ENCODE results near the gene KRTAP20-2. TPM values are rescaled to one million over a fixed set of nuclear protein-coding genes. Genes with fewer than 3 reads are reported as not detected.

Gene KRTAP20-2
- not detected in 2 replicates for total RNA-seq

DNA sequence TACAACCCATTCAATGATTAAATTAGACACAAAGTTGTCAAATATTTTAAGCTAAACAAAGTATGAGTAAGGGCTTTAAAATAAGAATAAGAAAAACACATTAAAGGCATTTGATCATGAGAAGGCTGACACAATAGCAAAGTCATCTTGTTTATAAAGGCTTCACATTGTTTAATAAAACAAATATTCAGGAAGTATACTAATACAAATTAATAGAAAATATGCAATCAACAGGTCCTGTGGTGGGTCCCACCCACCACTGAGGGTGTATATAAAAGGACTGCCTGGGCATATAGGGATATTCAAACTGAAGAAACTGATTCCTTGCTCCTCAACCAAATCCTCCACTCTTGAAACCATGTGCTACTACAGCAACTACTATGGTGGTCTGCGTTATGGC lies at the start of gene KRTAP20-2:
Gene KRTAP20-2, plus strand, starts transcription at position 301 of the 400 bp plus-strand sequence. Its CDS starts 58 bp downstream, at position 359.
- no peak for DNase-seq

DNA sequence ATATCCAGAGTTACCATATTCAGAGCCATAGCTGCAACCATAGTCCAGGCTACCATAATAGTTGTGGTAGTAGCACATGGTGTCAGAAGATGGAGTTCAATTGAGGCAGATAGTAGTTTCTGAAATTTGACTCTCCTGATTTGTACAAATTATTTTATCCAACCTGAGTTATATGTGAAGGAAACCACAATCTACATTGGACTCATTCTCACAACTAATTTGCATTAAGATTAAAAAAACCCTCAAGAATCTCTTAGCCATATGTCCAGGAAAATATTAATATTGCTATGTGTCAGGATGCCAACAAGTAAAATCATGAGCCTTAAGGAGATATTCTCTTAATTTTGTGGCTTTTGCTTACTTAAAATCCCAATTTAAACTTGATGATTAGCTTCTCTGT lies 44.7 kb upstream of the KRTAP20-2 start, which contains the start of gene KRTAP22-2:
Gene KRTAP22-2, minus strand, starts transcription at position 101 of the 400 bp plus-strand sequence.
- no peak for DNase-seq

DNA sequence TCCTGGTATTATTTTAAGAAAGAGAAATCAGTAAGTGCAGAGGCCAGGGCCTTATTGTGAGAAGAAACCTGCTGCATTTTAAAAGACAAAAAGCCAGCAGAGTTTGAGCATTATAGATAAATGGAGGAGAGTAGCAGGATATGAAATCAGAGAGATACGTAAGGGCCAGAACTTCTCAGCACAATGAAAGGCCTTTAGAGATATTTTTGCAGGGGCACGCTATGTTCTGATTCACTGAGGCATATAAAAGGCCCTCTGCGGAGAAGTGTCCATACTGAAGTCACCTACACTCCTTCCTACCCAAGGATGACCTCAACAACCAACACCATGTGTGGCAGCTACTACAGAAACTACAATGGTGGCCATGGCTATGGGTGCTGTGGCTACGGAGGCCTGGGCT lies 42.9 kb upstream of the KRTAP20-2 start, which contains the start of gene KRTAP6-3:
Gene KRTAP6-3, plus strand, starts transcription at position 301 of the 400 bp plus-strand sequence. Its CDS starts 6 bp downstream, at position 307.
- DNase-seq, result no peak

DNA sequence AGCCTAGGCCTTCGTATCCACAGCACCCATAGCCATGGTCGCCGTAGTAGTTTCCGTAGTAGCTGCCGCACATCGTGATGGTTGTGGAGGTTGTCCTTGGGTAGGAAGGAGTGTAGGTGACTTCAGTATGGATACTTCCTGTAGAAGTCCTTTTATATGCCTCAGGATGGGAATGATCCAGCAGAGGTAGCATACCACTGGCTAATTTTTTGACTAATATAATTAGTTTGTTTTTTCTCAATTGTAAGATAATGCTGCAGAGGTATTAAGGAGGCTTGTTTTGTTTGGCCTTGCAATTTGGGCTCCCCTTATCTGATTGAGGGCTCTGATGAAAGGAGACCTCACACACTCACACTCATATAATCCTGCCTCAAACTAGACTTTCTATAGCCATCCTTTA lies 36.2 kb upstream of the KRTAP20-2 start, which contains the start of gene KRTAP6-2:
Gene KRTAP6-2, minus strand, starts transcription at position 101 of the 400 bp plus-strand sequence. Its CDS starts 28 bp downstream, at position 73.
- no peak for DNase-seq

DNA sequence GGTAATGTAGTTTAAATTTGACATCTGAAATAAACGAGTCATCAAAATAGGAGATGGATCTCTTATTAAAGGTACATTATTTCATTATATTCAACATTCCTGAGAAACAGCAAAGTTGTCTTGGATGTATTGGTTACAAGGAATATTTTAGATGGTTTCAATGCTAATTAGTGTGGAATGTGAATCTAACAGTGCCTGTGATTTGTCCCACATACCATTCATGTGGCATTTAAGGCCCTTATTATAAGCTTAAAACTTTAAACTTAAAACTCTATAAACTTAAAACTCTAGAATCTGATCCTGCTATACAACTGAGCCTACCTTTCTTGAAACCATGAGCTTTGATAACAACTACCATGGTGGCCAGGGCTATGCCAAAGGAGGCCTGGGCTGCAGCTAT lies 34.2 kb upstream of the KRTAP20-2 start, which contains the start of gene KRTAP22-1:
Gene KRTAP22-1, plus strand, starts transcription at position 301 of the 400 bp plus-strand sequence.
- no peak for DNase-seq

DNA sequence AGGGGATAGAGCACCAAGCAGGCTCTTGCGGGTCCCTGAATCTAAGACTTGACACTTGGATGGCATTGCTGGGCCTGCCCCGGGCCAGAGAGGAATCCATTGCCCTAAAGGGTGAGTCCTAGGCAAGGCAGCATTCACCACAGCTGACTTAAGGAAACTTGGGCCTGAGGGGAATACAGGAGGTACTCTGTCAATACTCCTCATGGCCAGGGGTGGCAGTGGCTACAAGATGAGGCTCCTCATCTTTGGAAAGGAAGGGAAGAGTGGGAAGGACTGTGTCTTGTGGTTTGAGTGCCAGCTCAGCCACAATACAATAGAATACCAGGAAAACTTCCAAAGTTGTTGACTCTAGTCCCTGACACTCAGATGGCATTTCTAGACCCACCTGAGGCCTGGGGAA lies 29.0 kb upstream of the KRTAP20-2 start:
- no peak for DNase-seq

DNA sequence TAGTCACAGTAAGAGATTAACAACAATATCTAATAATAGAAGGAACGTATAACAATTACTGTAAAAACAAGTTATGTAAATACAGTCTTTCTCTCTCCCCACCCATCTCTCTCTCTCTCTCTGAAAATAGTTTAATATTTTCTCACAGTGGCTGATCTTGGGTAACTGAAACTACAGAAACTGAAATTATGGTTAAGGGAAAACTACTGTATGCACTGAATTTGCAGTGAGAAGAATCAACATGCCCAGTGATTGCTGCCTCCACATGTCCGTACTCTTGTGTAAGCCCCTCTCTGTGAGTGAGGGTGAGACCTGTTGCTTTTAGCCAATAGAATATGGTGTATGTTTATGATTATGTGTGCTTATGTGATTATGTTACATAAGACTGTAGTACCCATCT lies 22.9 kb upstream of the KRTAP20-2 start:
- no peak for DNase-seq

DNA sequence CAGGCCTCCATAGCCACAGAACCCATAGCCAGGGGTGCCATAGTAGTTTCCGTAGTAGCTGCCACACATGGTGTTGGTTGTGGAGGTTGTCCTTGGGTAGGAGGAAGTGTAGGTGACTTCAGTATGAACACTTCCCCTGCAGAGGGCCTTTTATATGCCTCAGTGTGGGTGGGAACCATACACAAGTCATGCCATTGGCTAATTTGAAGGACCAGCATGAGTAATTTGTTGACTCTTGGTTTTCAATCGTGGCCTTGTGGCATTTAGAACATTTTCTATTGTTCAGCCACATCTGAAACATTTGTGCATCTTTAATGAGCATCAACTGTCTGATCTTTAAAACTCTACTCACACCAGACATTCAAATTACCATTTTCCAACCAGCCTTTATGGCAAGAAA lies 21.2 kb upstream of the KRTAP20-2 start, which contains the start of gene KRTAP6-1:
Gene KRTAP6-1, minus strand, starts transcription at position 95 of the 400 bp plus-strand sequence. Its CDS starts 26 bp downstream, at position 69.
- DNase-seq, result no peak

DNA sequence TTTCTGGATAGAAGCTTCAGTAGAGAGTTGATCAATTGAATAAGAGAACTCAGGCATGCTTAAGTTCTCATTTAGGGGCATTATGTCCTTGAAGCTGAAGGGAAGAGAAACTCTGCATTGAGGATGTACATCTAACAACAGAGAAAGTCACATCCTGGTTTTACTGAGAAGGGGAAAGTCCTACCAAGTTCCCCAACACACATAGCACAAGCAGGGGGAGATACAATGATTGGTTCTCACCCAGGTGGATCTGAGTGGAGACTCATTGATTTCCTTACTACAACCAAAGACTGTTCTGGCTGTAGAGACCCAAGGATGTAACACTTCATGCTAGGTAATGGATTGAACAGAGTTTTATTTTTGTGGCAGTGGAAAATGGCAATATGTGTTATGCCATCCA lies 19.8 kb upstream of the KRTAP20-2 start:
- DNase-seq, result no peak

DNA sequence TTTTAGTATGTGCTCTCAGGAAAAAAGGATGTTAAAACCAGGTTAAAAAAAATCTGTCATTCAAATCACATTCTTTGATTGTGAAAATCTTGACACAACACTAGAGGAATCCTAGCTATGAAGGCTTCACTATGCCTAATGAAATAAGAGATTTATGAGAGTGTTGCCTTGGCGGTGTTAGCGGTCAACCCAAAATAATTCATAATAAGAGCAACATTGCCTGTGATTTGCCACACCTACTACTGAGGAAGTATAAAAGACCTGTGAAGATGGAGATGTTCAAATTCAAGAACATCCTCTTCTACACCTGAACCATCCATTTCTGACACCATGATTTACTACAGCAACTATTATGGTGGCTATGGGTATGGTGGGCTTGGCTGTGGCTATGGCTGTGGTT lies 18.9 kb upstream of the KRTAP20-2 start, which contains the start of gene KRTAP20-1:
Gene KRTAP20-1, plus strand, starts transcription at position 301 of the 400 bp plus-strand sequence. Its CDS starts 30 bp downstream, at position 331.
- no peak for DNase-seq

DNA sequence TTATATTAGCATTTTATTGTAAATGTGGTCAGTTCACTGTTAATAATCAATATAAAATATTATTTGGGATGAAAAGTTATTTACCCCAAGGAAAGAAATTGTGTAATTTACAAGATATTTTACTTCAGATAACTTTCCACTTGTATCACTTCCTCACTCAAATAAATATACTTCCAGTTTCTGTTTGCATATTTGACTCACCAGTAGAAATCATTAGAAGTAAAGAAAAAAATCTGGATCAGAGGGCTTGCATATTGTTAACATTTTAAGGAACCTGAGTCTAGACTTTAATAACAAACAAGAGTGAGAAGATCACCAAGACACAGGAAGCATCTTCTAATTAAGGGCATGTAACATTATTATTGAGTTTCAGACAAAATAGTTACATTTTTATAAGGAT lies 14.9 kb upstream of the KRTAP20-2 start:
- DNase-seq, result no peak

DNA sequence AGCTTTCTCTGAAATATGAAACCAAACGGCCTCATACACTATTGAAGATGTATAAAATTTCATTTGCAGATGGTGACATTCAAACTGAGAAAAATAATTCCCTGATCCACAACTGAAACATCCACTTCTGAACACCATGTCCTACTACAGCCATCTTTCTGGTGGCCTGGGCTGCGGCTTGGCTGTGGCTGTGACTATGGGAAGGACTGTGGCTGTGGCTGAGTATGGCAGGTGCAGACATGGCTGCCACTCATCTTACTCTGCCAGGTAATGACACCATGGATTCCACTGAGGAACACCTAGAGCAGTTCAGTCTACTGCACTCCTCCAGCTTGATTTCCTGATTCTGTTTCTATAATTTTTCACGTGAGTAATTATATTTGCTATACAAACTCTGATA lies 14.5 kb upstream of the KRTAP20-2 start, which contains the start of gene KRTAP20-4:
Gene KRTAP20-4, plus strand, starts transcription at position 106 of the 400 bp plus-strand sequence.
- no peak for DNase-seq

DNA sequence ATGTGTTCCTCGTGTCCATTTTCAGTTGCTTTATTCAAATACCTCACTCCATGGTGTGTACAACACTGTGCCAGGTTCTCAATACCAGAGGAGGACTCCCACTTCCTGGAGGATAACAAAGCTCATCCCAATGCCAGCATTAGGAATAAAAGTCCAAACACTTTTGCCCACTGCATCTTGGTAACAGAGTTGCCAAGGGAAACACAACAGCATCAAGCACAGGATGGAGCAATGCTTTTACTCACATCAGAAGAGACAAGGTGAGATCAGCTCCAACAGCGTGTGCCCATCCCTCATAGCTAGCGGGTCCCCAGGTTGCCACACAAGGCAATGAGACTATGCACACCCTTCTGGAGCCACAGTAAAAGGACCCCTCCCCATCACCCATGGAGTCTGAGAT lies 11.6 kb upstream of the KRTAP20-2 start:
- DNase-seq, result no peak

DNA sequence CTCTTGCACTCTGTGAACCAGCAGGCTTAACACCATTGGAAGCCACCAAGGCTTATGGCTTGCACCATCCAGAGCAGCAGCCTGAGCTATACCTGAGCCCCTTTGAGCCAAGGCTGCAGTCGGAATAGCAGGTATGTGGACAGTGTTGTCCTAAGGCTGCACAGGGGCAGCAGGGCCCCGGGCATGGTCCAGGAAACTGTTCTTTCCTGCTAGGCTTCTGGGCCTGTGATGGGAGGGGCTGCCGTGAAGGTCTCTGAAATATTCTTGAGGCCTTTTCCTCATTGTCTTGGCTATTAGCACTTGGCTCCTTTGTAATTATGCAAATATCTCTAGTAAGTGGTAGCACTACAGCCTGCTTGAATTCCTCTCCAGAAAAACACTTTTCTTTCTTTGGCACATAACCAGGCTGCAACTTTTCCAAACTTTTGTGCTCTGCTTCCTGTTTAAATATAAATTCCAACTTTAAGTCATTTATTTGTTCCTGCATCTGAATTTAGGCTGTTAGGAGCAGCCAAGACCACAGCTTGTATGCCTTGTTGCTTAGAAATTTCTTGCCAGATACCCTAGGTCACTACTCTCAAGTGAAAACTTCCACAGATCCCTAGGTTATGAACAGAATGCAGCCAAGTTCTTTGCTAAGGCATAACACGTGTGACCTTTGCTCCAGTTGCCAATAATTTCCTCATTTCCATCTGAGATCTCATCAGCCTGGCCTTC lies 9.4 kb upstream of the KRTAP20-2 start:
- no peak for DNase-seq

DNA sequence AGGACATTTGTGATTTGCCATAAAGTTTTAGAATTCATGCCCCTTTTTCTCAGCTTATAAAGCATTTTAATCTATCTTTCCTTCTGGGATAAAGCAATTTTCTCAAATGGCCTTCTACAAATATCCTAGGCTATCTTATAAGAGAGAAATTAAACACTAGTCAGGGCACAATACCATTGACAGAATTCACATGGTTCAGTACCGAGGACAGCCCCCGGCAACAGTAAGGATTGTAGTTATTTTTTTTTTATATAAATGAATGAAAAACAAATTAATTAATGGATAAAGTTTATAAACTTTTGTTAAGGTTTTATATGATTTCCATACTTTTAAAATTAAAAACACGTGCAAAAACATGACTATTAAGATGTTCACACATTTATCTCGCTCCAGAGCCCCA lies 6.9 kb upstream of the KRTAP20-2 start:
- DNase-seq, result no peak

DNA sequence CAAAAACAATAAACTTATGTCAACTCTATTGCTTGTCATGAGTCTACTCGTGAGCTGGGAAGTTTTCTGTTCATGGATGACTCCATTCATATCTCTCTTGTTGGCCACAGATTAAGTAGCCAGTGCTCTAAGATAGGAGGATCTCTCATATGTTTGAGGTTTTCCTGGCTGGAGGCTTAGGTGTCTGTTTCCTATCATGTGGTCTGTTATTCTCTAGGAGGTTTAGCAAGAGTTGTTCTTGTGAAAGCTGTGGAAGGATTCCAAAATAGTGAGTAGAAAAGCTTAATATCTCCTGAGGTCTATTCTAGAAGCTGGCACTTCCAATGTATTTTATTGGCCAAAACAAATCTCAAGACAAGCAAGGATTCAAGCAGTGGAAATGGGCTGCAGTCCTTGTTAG lies 5.8 kb upstream of the KRTAP20-2 start:
- no peak for DNase-seq

DNA sequence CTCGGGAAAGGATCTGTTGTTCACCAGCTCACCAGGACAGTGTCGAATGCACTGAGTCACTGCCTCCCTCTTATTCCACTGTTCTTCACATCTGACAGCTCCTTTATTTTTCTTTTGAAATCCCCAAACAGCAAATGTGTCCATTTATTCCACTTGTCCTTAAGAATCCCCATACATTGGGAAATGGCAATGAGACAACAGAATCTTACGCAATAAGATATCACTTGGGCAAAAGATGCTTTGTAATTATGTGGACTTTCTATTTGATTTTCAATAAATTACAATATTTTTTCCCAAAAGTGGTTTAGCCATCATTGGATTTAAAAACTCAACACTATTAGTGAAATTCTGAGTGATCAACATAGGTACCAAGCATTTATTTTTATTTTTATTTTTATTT lies 3.7 kb downstream of the KRTAP20-2 start:
- DNase-seq, result no peak

DNA sequence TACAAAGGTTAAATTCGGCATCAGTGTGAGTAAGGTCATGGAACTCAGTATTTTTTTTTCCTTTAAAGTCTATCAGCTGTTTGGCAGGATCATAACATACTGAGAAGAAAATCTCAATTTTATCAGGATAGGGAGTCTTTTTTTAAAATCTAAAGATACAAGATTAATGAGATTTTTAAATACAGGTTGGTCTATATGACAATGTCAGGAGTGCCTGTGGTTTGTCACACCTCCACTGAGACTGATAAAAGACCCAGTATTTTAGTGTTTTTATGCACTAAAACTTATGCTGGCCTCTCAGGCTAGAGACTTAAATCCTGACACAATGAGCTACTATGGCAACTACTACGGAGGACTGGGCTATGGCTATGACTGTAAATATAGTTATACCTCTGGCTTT lies 7.6 kb downstream of the KRTAP20-2 start, which contains the start of gene KRTAP20-3:
Gene KRTAP20-3, plus strand, starts transcription at position 301 of the 400 bp plus-strand sequence.
- no peak for DNase-seq

DNA sequence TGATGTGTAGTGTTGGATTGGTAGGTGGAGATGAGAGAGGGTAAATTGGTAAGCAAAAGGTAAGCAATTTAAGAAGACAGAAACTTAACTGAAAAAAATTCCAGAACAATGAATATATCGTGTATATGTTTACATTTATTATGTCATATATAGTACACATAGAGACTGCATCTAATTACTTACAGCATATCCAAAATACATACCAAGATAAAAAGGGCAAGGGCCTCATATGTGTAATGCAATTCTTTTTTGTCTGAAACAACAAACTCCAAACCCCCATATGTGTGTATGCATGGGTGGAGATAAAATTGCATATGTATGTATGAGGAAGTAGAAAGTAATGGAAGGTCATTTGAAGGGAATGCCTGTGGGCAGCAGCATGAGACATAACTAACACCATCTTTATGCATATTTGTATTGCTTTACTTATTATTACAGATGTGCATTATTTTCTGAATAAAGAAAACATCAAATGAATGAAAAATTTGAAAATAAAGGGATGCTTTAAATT lies 12.0 kb downstream of the KRTAP20-2 start:
- no peak for DNase-seq

DNA sequence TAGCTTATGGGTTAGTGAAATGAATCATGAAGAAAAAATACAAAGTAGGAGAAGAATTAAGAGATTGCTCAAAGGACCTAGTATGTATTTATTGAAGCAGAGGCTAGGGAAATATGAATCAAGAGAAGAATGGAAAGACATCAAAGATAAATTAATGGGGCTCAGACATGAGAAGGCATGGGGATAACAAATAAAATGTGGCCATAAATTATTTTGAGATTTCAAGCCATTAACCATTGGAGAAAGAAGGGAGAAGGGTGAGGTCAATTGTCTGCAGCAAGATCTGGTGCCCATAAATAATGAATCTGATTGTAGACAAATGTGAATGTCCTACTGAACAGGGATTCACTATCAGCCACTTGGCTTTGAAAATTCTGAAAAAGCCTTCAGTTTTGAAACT lies 17.9 kb downstream of the KRTAP20-2 start:
- DNase-seq, result no peak

DNA sequence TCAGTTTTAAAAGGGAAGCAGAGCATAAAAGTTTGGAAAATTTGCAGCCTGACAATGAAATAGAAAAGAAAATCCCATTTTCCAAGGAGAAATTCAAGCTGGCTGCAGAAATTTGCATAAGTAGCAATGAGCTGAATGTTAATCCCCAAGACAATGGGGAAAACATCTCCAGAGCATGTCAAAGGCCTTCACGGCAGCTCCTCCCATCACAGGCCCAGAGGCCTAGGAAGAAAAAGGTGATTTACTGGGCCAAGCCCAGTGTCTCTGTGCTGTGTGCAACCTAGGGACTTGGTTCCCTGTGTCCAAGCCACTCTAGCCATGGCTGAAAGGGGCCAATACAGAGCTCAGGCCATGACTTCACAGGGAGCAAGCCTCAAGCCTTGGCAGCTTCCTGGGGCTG lies 33.8 kb downstream of the KRTAP20-2 start:
- DNase-seq, result no peak

DNA sequence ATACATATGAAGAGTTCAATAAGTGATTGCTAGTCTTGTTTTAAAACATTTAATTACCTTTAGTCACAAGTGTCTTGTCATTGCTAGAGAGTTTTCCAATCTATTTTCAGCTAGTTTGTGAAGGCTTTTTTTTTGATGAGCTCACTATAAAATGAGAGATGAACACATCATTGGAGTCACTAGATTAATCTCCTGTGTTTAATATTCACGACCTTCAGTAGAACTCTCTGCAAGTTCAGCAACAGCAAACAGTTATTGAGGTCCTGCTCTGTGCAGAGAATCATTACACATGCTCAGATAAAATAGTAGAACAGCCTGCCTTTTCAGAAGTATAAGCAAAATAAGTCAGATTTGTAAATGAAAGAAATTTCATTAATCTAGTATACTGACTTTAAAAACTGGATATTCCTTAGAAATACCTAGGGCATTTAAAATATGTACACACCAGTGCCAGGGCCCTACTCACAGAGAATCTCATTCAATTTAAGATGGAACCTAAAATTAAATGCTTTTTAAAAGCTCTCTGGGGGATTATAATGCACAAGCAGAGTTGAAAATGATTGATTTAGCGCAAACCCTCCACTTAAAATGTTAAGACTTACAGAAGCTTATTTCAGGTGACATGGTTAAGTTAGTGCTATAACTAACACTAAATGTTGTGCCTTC lies 38.1 kb downstream of the KRTAP20-2 start:
- no peak for DNase-seq

DNA sequence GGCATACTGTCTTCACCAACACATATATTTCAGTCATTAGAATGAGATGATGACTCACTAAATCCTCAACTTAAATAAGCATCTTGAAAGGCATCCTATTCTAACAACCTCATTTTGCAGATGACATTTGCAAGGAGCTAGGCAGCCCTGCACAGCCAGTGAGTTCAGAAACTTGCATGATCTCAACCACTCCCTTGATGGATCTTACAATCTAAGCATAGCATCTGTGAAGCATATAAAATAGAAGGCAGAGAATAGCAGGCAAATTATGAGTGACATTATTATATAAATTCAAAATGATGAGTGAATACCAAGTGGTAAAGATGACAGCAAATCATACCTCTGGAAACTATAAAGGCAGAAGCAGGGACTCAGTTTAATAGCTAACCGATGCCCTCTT lies 39.3 kb downstream of the KRTAP20-2 start:
- DNase-seq, result no peak

Measured in dermis blood vessel endothelial cell (primary cell).